GM12875 (cell line): ENCODE results near the gene GPR158.

ENCODE experiments used
- H3K4me3 ChIP-seq: one replicate; pipeline ENCODE4 v1.5.1; 2011; ENCODE audit warnings: low read depth, low read length, control low read depth
- CTCF ChIP-seq: IDR thresholded peaks from 2 replicates; pipeline ENCODE4 v1.5.1; 2011; ENCODE audit warnings: low read depth, mild to moderate bottlenecking, control low read depth, inconsistent platforms, low read length, moderate library complexity, borderline replicate concordance; ENCODE audit not compliant: insufficient read depth

The GPR158 gene

GRCh38 chr10:25646371-25646770 lies 471.6 kb downstream of the GPR158 start:
- TF ChIP-seq CTCF = no peak
- no peak overlapping the region for H3K4me3 ChIP-seq

- TF ChIP-seq CTCF = no peak
- H3K4me3 ChIP-seq = no peak overlapping the region
These were observed 476.7 kb downstream of the GPR158 start for GRCh38 chr10:25651534-25651933.
